Astrocyte (in vitro differentiated cells and primary cell): ENCODE results near the gene MTUS2. TPM values are rescaled to one million over a fixed set of nuclear protein-coding genes. Genes with fewer than 3 reads are reported as not detected.

Source experiments
- DNase-seq: peaks from one replicate; pipeline ENCODE4 v3.0.0-alpha.2; 2010; ENCODE audit warnings: low read depth
- FAIRE-seq: peaks from 2 replicates; lab custom pipeline; 2011; peaks lifted over from hg19 to GRCh38; lab: Jason Lieb, UNC
- H2AFZ ChIP-seq: 2 replicates; pipeline ENCODE4 v1.6.0; 2012; ENCODE audit warnings: low read depth, low read length, inconsistent platforms
- H3K27ac ChIP-seq: 2 replicates; pipeline ENCODE4 v1.5.1; 2011; ENCODE audit warnings: low read depth, low read length, inconsistent platforms
- H3K27me3 ChIP-seq: 2 replicates; pipeline ENCODE4 v1.6.0; 2011; ENCODE audit warnings: low read length, inconsistent platforms; ENCODE audit not compliant: insufficient read depth
- H3K36me3 ChIP-seq: 2 replicates; pipeline ENCODE4 v1.5.1; 2011; ENCODE audit warnings: low read length, inconsistent platforms; ENCODE audit not compliant: insufficient read depth
- H3K4me1 ChIP-seq: 2 replicates; pipeline ENCODE4 v1.5.1; 2011; ENCODE audit warnings: low read length, inconsistent platforms; ENCODE audit not compliant: insufficient read depth
- H3K4me2 ChIP-seq: 2 replicates; pipeline ENCODE4 v1.6.0; 2012; ENCODE audit warnings: low read length, inconsistent platforms
- H3K4me3 ChIP-seq: 2 replicates; pipeline ENCODE4 v1.5.1; 2011; ENCODE audit warnings: low read depth, mild to moderate bottlenecking, low read length, inconsistent platforms; ENCODE audit not compliant: insufficient read depth
- H3K79me2 ChIP-seq: 2 replicates; pipeline ENCODE4 v1.6.0; 2012; ENCODE audit warnings: mild to moderate bottlenecking, low read length, inconsistent platforms; ENCODE audit not compliant: insufficient read depth
- H3K9ac ChIP-seq: 2 replicates; pipeline ENCODE4 v1.6.0; 2012; ENCODE audit warnings: mild to moderate bottlenecking, low read length, inconsistent platforms
- H3K9me3 ChIP-seq: 2 replicates; pipeline ENCODE4 v1.5.1; 2012; ENCODE audit warnings: low read depth, mild to moderate bottlenecking, low read length, inconsistent platforms; ENCODE audit not compliant: insufficient read depth
- H4K20me1 ChIP-seq: 2 replicates; pipeline ENCODE4 v1.6.0; 2012; ENCODE audit warnings: low read length, inconsistent platforms; ENCODE audit not compliant: insufficient read depth
- H3K27ac Mint-ChIP-seq: one replicate; pipeline ENCODE4 v1.8.0; 2021; ENCODE audit warnings: mild to moderate bottlenecking, mixed read lengths; ENCODE audit not compliant: unreplicated experiment
- H3K27me3 Mint-ChIP-seq: one replicate; pipeline ENCODE4 v1.8.0; 2021; ENCODE audit warnings: low read depth, mixed read lengths; ENCODE audit not compliant: unreplicated experiment
- H3K36me3 Mint-ChIP-seq: one replicate; pipeline ENCODE4 v1.8.0; 2021; ENCODE audit warnings: low read depth, mixed read lengths; ENCODE audit not compliant: unreplicated experiment
- H3K4me1 Mint-ChIP-seq: one replicate; pipeline ENCODE4 v1.8.0; 2021; ENCODE audit warnings: low read depth, mixed read lengths; ENCODE audit not compliant: unreplicated experiment
- H3K4me3 Mint-ChIP-seq: one replicate; pipeline ENCODE4 v1.8.0; 2021; ENCODE audit warnings: mild to moderate bottlenecking, moderate library complexity, mixed read lengths; ENCODE audit not compliant: unreplicated experiment
- H3K9me3 Mint-ChIP-seq: one replicate; pipeline ENCODE4 v1.8.0; 2021; ENCODE audit warnings: mild to moderate bottlenecking, mixed read lengths; ENCODE audit not compliant: unreplicated experiment
- EZH2 ChIP-seq: IDR thresholded peaks from 2 replicates; pipeline ENCODE4 v1.6.1; 2012; ENCODE audit warnings: mild to moderate bottlenecking, low read length, inconsistent platforms; ENCODE audit not compliant: insufficient read depth
- total RNA-seq: library from RNA; stranded (reverse); gene quantifications from 2 replicates; pipeline ENCODE4 v1.2.1, GENCODE V29; 2021
- TF ChIP-seq, protein P1 (sequence below): IDR thresholded peaks from 2 replicates; pipeline ENCODE4 v1.5.1; 2011; ENCODE audit warnings: low read depth, mild to moderate bottlenecking, inconsistent platforms, low read length, moderate library complexity; ENCODE audit not compliant: insufficient read depth

MTUS2 gene
- total RNA-seq, 1 donor from 2014 or later: 0.50 TPM

DNA sequence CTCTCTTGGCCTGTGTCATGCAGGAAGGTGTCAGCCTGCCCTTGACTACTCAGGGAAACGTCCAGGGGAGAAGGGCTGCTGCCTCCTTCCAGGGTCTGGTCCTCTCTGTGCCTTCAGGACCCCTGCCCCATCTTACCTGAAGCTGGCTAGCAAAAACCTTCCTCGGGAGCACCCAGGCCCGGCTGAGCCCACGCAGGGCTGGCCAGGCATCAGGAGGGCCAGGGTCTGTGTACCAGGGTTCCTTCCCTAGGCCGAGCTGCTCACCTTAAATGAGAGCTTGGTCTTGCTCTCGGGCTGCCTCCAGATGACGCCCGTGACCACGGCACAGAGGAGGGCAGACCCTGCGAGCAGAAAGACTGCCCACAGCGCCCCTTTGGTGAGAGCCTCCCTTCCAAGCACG is 696.7 kb downstream of the MTUS2 start:
- FAIRE-seq (no peak), DNase-seq (no peak)
- Mint-ChIP-seq H3K27ac (no peak overlapping the region), H3K27me3 (no peaks in the 10 kb centered on the region), H3K9me3 (no peaks in the 10 kb centered on the region), H3K36me3 (peaks cover 42% of the 10 kb centered on the region), H3K4me1 (peaks cover 25% of the 10 kb centered on the region), H3K4me3 (no peak overlapping the region)
- Histone ChIP-seq H3K4me3 (no peak overlapping the region), H4K20me1 (no peaks in the 10 kb centered on the region), H3K4me2 (no peak overlapping the region), H3K4me1 (peaks cover 27% of the 10 kb centered on the region), H3K27ac (no peak overlapping the region), H3K9me3 (no peaks in the 10 kb centered on the region), H3K79me2 (peaks cover 20% of the 10 kb centered on the region), H3K9ac (no peak overlapping the region), H3K36me3 (peaks cover 38% of the 10 kb centered on the region), H3K27me3 (no peaks in the 10 kb centered on the region), H2AFZ (no peak overlapping the region)
- no peak for TF ChIP-seq EZH2
- TF ChIP-seq, protein P1, sequence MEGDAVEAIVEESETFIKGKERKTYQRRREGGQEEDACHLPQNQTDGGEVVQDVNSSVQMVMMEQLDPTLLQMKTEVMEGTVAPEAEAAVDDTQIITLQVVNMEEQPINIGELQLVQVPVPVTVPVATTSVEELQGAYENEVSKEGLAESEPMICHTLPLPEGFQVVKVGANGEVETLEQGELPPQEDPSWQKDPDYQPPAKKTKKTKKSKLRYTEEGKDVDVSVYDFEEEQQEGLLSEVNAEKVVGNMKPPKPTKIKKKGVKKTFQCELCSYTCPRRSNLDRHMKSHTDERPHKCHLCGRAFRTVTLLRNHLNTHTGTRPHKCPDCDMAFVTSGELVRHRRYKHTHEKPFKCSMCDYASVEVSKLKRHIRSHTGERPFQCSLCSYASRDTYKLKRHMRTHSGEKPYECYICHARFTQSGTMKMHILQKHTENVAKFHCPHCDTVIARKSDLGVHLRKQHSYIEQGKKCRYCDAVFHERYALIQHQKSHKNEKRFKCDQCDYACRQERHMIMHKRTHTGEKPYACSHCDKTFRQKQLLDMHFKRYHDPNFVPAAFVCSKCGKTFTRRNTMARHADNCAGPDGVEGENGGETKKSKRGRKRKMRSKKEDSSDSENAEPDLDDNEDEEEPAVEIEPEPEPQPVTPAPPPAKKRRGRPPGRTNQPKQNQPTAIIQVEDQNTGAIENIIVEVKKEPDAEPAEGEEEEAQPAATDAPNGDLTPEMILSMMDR: no peak

DNA sequence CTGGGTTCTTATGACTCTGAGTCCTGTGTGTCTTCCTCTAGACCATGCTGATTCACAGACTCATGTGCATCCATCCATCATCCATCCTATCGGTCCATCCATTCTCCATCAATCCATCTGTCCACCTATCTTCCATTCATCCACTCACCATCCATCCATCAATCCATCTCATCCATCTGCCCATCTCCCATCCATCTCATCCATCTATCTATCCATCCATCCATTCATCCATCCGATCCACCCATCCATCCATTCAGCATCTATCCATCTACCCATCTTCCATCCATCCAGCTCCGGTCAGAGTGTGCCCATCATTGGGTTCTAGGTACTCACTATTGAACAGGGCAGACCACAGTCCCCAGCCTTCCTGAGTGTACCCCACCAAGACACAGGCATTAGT is 699.8 kb downstream of the MTUS2 start:
- peaks cover 52% of the 10 kb centered on the region for H3K36me3 Mint-ChIP-seq
- TF ChIP-seq EZH2: no peak
- TF ChIP-seq, protein P1: no peak
- Histone ChIP-seq H3K4me1 (peaks cover 40% of the 10 kb centered on the region), H4K20me1 (peaks cover under 1% of the 10 kb centered on the region), H3K36me3 (peaks cover 33% of the 10 kb centered on the region), H3K27me3 (no peaks in the 10 kb centered on the region), H2AFZ (no peak overlapping the region), H3K79me2 (peaks cover 24% of the 10 kb centered on the region), H3K9ac (peak overlapping the region; percentile 22), H3K27ac (peak overlapping the region; percentile 96), H3K4me2 (peak overlapping the region; percentile 44), H3K4me3 (no peak overlapping the region), H3K9me3 (no peaks in the 10 kb centered on the region)
- FAIRE-seq: no peak
- H3K27ac Mint-ChIP-seq: no peak overlapping the region
- no peak overlapping the region for H3K4me3 Mint-ChIP-seq
- H3K4me1 Mint-ChIP-seq: peaks cover 19% of the 10 kb centered on the region
- DNase-seq: no peak
- no peaks in the 10 kb centered on the region for H3K9me3 Mint-ChIP-seq
- H3K27me3 Mint-ChIP-seq: no peaks in the 10 kb centered on the region

DNA sequence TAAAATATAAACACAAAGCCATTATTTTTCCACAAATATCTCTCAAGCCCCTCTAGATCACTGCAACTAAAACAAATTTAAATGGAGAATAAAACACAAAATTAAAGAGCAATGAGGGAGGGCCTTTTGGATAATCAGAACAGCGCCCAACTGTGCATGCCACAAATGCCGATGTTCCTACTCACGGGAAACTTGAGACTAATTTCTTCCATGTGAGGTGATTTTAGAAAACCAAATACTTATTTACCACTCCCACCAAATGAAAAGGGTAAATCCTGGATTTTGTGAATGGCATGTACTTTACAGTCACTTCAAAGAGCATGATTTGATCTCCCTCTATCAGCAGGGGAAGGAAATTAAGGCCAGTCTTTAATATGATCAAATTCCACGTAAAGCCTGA is 700.5 kb downstream of the MTUS2 start:
- Mint-ChIP-seq H3K27me3 (no peaks in the 10 kb centered on the region), H3K9me3 (no peaks in the 10 kb centered on the region), H3K36me3 (peaks cover 49% of the 10 kb centered on the region), H3K27ac (no peak overlapping the region), H3K4me3 (no peak overlapping the region), H3K4me1 (peaks cover 19% of the 10 kb centered on the region)
- peak overlapping the region; percentile 96 for H3K27ac ChIP-seq
- no peak for TF ChIP-seq EZH2
- TF ChIP-seq, protein P1: no peak
- H3K4me2 ChIP-seq: peak overlapping the region; percentile 44
- peak overlapping the region; percentile 67 for H3K9ac ChIP-seq
- H3K4me1 ChIP-seq: peaks cover 40% of the 10 kb centered on the region
- H2AFZ ChIP-seq: no peak overlapping the region
- H3K9me3 ChIP-seq: no peaks in the 10 kb centered on the region
- FAIRE-seq: peak; percentile 99
- H4K20me1 ChIP-seq: peaks cover 6% of the 10 kb centered on the region
- H3K36me3 ChIP-seq: peaks cover 32% of the 10 kb centered on the region
- H3K4me3 ChIP-seq: peak overlapping the region; percentile 5
- H3K27me3 ChIP-seq: no peaks in the 10 kb centered on the region
- DNase-seq: peak; percentile 86
- H3K79me2 ChIP-seq: peaks cover 29% of the 10 kb centered on the region
